ENCODE measurements around the gene PEAR1.

GRCh38 chr1:156860628-156861423, 32.7 kb upstream of the PEAR1 start, which contains the start of gene NTRK1:
- TF ChIP-seq CTCF (IDR thresholded peaks at IDR 0.05) (no peak), POLR2A (IDR thresholded peaks at IDR 0.05) (no peak)
